NCI-H1694 (cell line): ENCODE data around the gene QRICH2.
"Not testable (repeated sequence)": the region's sequence is repeated elsewhere in the genome, so short reads cannot be mapped to it uniquely, and the experiment has no call there.

Experiments
- DNase-seq: peaks from one replicate; lab custom pipeline; 2025; lab: John Stamatoyannopoulos, UW

QRICH2 gene

GRCh38 chr17:76331083-76331482, 23.0 kb upstream of the QRICH2 start:
- no peak for DNase-seq

- no peak for DNase-seq
Measured at GRCh38 chr17:76329664-76330063, 21.6 kb upstream of the QRICH2 start.

GRCh38 chr17:76327696-76328095, 19.6 kb upstream of the QRICH2 start:
- no peak for DNase-seq

GRCh38 chr17:76326306-76326705, 18.2 kb upstream of the QRICH2 start:
- DNase-seq = no peak

- DNase-seq = no peak
Measured at GRCh38 chr17:76318586-76318985, 10.5 kb upstream of the QRICH2 start.

GRCh38 chr17:76317535-76317934, 9.5 kb upstream of the QRICH2 start:
- no peak for DNase-seq

GRCh38 chr17:76314392-76315227, 6.5 kb upstream of the QRICH2 start:
- DNase-seq = no peak

GRCh38 chr17:76312735-76313134, 4.7 kb upstream of the QRICH2 start:
- no peak for DNase-seq

- DNase-seq = no peak
Measured at GRCh38 chr17:76309461-76309860, 1.4 kb upstream of the QRICH2 start.

- no peak for DNase-seq
Measured at GRCh38 chr17:76307299-76307965, 644 bp downstream of the QRICH2 start.

- not testable (repeated sequence) for DNase-seq
Measured at GRCh38 chr17:76305135-76305454, 3.0 kb downstream of the QRICH2 start.

- DNase-seq = no peak
Measured at GRCh38 chr17:76304226-76305134, 3.6 kb downstream of the QRICH2 start.

GRCh38 chr17:76297436-76297835, 10.6 kb downstream of the QRICH2 start:
- DNase-seq = no peak

GRCh38 chr17:76296889-76297288, 11.2 kb downstream of the QRICH2 start:
- no peak for DNase-seq

GRCh38 chr17:76296186-76296585, 11.9 kb downstream of the QRICH2 start:
- DNase-seq = no peak

- no peak for DNase-seq
Measured at GRCh38 chr17:76293106-76293505, 15.0 kb downstream of the QRICH2 start.

- no peak for DNase-seq
Measured at GRCh38 chr17:76292567-76292966, 15.5 kb downstream of the QRICH2 start.

- no peak for DNase-seq
Measured at GRCh38 chr17:76281573-76282371, 26.3 kb downstream of the QRICH2 start.

- DNase-seq = no peak
Measured at GRCh38 chr17:76280650-76281049, 27.4 kb downstream of the QRICH2 start.

GRCh38 chr17:76279742-76280287, 28.3 kb downstream of the QRICH2 start:
- no peak for DNase-seq

- peak; percentile 80 for DNase-seq
Measured at GRCh38 chr17:76278952-76279741, 28.9 kb downstream of the QRICH2 start.
